C1 segment of cervical spinal cord (tissue), 14 donors: Measurements from ENCODE around the gene NIPAL1.

Source experiments
- DNase-seq, 14 donors: peaks; one replicate each; lab custom pipeline; 2025; lab: John Stamatoyannopoulos, UW

NIPAL1 gene

GRCh38 chr4:48064349-48064748 lies 47.8 kb downstream of the NIPAL1 start:
- no peak for DNase-seq

GRCh38 chr4:48065587-48066052 lies 49.0 kb downstream of the NIPAL1 start:
- DNase-seq, result no peak

GRCh38 chr4:48067536-48067935 lies 51.0 kb downstream of the NIPAL1 start:
- no peak for DNase-seq

- no peak for DNase-seq
These were observed 51.6 kb downstream of the NIPAL1 start for GRCh38 chr4:48068182-48068581.

GRCh38 chr4:48069026-48069425 lies 52.5 kb downstream of the NIPAL1 start:
- no peak for DNase-seq

GRCh38 chr4:48071191-48071590 lies 54.6 kb downstream of the NIPAL1 start:
- DNase-seq, result no peak

GRCh38 chr4:48073567-48074103 lies 57.1 kb downstream of the NIPAL1 start:
- DNase-seq, result no peak

- no peak for DNase-seq
These were observed 58.1 kb downstream of the NIPAL1 start for GRCh38 chr4:48074657-48075056.

GRCh38 chr4:48078425-48078824 lies 61.9 kb downstream of the NIPAL1 start:
- DNase-seq, result no peak

- DNase-seq, result no peak
These were observed 62.5 kb downstream of the NIPAL1 start for GRCh38 chr4:48078862-48079655.

GRCh38 chr4:48079972-48080391 lies 63.4 kb downstream of the NIPAL1 start:
- DNase-seq, result no peak

- DNase-seq, result no peak
These were observed 64.6 kb downstream of the NIPAL1 start for GRCh38 chr4:48081196-48081595.

GRCh38 chr4:48082956-48083355 lies 66.4 kb downstream of the NIPAL1 start:
- no peak for DNase-seq

GRCh38 chr4:48085821-48086589 lies 69.4 kb downstream of the NIPAL1 start:
- DNase-seq, result no peak
